NCI-H345 treated with DMSO at 0.1 percent for 48 hours (cell line): Measurements from ENCODE around the gene TMEM109.

ENCODE experiments used
- DNase-seq: peaks from one replicate; lab custom pipeline; 2025; ENCODE audit not compliant: unreplicated experiment; lab: John Stamatoyannopoulos, UW

Gene TMEM109

DNA sequence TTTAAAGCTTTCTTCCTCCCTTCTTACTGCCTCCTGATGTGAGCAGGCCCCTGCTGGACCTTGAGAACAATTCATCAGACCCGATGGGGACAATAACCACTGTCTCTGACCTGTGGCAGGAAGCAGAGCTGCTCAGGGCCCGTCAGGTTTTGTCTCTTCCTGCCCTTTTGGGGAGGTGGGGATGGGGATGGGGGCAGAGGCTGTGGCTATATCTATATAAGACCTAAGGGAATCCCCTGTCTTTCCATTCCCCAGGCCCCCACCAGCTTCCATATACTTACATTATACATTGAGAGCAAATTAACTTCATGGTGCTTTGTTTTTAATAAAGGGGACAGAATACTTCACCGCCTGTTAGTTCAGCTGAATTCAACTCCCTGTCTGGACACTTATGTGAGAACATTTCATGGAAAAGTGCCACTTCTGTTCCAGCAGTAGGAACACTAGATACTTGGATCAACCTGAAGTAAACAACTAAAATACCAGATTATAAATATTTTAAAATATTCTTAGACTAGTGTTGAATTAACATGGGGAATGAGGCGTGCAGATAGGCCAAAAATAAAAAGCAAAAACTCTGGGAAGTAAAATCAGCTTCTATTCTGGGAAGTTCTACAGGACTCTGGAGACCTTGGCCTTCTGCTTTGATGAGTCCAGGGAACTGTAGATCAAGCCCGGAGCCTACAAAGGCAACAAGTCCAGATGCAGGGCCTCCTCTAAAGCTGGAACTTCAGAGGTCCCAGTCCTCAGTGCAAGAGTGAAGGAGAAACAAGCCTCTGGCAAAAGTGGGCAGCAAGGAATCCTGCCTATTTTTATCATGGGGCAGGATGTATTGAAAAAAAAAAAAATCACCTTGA is 35.5 kb upstream of the TMEM109 start:
- no peak for DNase-seq

DNA sequence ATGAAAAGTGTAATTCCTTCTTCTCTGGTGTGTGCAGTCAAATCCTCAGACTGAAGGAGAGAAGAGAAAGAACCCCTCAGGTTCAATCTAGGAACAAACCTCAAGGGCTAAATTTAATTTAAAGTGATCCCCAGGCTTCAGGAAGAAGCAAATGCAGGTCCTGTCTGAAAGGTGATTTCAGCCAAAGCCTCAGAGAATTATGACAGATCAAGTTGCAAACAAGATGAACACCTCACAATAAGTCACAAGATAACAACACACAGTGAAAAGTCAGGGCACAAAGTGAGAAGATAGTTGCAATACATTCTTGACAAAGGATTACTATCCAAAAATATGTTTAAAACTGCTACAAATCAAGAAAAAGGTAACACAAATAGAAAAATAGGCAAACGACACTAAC is 34.9 kb upstream of the TMEM109 start:
- DNase-seq: no peak

DNA sequence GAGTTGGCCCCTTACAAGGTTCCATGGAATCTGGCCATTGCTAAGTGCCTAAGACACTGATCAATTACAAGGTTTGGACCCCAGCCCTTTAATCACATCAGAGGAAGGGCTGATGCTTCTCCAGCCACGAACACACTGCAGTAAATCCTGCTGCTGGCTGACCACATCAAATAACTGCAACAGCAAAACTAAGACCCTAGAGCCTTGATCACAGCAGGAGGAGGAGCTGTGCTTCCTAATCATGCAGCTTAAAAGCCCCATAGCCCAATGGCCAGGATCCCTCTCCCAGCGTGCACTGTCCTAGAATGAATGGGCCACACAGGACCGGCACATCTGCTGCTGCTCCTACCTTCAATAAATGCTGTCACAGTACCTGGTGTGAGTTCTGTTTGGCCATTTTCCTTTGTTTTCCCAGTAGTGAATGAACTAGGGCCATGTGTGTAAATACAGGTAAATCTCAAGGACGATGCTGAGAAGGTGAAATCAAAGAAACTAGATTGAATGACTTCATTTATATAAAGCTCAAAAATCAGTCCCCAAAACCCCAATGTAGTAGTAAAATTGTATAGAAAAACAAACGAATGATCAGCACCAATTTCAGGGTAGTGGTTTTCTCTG is 33.9 kb upstream of the TMEM109 start:
- no peak for DNase-seq

DNA sequence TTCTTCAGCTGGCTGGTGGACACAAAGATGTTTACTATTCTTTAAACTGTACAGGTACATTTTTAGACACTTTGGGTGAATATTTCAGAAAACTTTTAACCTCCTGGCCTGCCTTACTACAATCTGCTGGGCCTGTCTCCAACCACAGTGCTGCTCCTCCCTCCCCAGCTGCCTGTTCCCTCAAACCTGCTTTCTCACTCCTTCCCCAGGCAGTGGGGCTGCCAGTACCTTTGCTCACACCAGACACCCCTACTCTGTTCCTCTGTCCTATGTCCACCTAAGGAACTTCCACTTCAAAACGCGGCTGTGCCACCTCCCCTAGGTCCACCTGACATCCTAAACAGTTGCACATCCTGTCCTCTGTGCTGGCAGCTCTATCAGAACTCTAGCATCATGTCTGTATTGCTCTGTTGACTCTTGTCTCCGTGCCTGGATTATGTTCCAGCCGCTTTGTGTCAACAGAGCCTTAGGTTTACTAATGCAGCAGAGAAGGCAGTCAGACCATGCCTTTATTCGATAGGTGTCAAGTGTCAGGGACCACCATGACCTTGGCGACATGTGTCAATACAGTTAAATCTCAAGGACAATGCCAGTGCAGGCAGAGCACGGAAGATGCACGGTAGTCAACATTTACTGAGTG is 33.2 kb upstream of the TMEM109 start:
- DNase-seq: peak; percentile 8

DNA sequence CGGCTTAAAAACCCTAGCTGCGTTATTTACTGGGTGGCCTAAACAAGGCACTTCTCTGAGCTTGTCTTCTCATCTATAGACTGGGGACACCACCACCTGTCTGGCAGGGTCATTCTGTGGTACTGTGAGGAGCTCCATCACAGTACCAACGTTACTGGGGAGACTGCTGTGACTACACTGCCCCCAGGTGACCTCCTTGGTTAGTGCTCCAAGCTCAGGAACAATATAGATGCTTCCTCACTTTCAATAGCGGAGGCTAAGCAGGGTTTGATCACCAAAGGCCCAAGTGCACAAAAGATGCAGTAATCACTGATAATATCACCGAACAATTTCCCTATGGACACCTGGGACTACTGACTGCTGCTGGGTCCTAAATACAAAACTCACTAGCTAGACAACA is 26.4 kb upstream of the TMEM109 start:
- DNase-seq: peak; percentile 3

DNA sequence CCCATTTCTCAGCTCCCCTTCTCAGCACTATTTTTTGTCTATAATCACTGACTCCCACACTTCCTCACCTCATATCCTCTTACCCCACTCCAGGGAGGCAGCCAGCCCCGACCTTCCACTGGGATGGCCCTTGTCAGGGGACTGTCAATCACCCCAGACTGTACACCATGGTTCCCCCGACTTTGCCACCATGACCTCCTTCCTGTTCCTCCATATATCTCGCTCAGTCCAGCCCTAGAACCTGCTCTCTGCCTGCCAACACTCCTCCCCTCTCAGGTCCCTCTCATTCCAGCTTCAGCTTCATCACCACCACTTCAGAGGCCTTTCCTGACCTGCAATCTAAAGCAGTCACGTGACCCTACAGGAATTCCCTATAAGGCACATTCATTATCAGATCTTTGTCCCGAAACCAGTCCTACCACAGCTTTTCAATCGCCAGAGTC is 24.1 kb upstream of the TMEM109 start:
- DNase-seq: no peak

DNA sequence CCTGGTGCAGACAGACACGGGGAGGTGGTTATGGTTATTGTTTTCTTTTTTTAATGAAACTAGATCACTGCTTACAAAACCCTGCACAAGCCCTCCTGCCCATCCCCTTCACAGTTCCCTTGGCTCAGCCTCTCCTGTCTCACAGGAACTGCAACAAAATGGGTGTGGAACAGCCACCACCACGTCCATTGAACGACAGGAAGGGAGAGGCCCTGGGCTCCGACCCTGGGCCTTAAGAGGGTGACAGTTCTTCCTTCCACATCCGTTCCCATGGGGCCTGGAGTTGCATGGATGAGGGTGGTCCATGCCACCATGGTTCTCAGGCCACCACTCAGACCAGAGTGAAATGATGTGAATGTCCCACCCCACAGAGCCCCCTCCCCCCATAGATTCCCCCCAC is 23.3 kb upstream of the TMEM109 start:
- no peak for DNase-seq

DNA sequence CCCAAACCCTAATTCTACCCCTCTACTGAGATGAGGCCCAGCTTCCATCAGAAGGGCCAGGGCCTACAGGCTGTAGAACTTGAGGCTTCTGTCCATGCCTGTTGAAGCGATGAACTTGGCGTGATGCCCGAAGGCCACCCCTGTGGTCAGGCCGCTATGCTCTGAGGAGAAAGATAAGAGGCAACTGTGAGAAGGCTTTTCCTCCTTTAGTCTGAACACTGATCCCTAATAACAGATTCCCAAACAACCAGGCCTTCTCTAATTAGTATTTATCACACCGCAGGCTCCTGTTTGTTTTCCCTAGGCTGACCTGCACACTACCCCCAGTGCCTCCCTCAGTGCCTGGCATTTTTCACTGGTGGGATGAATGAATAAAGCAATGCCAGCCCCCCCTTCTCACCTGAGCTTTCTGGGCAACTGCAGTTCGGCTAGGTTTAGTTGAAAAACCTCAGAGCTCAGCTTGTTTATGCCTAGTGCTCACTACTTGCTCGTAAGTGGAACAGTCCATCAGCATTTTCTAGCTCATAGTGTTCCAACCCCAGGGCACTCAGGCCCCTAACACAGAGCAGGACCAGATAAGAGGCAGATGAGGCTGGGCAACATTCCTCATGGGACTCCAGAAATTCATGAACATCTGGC is 22.7 kb upstream of the TMEM109 start:
- no peak for DNase-seq

DNA sequence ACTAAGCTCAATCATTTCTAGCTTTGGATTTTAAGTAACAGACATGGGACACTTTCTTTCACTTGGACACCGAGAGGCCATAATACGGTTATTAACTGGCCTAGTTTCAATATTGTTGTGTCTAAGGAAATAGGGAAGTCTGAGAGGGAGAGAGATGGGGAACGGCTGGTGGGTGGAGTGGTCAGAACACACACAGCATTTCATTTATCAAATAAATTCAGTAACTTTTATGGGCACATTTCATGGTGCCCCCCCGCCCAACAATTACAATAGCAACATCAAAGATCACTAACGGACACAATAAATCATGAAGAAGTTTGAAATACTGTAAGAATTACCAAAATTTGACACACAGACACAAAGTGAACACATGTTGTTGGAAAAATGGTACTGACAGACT is 18.3 kb upstream of the TMEM109 start:
- no peak for DNase-seq

DNA sequence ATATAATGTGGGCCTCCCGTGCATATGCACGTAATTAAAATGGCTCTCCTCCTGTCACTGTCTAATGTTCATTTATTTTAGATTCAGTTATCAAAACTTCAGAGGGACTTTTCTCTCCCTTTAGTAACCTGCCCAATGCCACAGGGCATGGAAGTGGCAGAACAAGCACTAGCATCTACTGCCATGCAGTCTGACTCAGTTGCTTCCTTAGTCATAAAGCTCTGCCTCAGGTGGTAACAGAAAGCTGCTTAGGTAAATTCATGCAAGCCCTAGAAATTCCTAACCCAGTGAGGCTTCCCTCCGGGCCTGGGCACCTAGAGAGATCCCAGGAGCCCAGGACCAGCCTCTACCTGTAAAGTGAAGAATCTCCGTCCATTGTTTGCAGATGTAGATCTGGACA is 16.5 kb upstream of the TMEM109 start:
- DNase-seq: no peak

DNA sequence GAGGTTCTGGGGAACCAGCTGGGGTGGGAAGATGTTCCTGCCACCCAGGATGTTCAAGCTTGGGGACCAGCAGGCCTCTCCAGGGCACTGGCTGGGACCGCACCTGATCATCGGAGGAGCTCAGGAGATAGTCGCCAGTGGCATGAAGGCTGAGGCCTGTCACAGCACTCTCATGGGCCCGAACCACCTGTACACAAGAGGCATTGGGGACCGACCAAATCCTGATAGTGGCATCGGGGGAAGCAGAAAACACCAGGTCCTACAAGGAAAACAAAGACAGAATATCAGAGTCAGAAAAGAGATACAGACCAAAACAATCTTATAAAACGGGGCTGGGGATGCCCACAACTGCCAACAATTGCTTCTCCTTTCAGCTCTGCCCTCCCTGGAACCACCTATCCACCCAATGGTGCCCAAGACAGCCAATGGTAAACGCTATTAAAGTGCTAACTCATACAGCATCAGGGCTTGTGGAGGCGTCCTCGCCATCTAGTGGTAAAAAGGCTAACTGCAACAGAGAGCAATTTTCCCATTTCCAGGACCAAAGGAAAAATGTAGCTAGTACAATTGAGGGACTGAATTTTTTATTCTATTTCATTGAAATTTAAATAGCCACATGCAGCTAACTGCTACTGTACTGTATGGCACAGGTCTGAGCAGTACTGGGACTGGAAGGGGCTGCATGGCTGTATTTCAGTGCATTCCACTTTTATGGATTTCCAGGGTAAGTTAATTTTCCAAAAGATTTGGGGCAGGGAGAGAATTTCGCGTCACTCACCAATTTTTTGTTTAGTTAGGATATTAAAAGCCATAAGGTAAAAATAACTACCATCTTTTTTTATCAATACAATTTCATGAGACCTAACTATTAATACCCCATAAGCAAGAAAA is 14.7 kb upstream of the TMEM109 start:
- no peak for DNase-seq

DNA sequence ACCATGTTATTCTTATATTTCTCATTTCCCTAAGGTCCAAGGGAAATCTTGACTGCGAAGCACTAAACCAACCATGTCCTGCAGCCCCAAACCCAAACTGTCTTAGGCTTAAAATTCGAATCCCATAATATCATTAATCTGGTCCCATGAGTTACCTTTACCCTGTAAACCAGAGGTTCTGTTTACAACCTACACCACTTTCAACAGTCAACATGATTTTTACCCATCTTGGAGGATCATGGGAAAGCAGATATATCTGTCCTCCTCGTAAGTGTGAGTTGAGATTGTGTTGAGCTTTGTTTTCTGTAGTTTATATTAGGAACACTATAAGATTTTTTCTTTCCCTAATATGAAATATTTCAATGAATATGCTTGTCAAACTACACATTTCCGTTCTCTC is 14.0 kb upstream of the TMEM109 start:
- no peak for DNase-seq

DNA sequence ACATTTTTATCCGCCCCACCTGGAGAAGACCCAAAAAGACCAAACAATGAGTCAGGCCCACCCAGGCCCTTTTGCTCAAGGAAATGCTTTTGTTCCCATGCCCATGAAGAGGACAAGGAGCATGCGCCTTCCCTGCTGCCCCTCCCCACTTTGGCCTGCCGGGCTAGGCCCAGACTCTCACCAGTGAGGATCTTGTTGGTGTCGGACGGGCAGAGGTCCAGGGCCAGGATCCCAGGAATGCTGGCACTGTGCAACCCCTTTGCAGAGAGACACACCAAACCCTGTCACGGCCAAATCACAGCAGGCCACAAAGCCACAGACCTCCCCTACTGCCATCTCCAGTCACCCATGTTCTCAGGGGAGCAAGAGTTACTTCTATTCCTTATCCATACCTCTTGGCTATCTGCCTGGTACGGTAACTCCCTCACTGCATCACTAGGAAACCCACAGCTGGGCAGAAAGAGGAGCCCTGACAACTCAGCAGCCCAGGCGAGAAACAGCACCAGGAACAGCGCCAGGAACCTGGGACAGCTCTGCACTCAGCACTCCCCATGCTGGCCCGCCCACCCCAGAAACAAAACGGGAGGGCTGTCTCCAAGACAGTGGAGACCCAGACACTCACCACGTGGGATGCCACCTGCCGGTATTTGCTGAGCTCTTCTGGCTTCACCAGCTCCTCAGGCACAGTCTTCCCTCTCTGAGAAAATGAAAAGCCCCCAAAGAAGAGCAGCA is 13.1 kb upstream of the TMEM109 start:
- no peak for DNase-seq

DNA sequence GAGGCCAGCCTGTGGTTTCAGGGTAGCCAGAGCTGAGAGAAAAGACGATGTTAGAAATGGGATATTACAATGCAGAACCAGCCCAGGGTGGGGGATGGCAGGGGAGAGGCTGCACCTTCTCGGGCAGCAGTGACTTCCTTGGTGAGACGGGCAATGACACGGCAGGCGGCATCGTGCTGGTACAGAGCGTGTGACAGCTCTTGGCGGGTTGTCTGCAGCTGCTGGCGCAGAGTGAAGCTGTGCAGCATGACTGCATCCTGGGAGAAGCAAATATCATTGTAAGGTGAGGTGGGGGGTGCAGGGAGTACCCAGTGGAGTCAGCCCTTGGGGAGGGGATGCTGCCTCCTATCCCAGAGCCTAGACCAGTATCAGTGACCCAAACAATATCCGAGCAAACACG is 11.3 kb upstream of the TMEM109 start:
- DNase-seq: no peak

DNA sequence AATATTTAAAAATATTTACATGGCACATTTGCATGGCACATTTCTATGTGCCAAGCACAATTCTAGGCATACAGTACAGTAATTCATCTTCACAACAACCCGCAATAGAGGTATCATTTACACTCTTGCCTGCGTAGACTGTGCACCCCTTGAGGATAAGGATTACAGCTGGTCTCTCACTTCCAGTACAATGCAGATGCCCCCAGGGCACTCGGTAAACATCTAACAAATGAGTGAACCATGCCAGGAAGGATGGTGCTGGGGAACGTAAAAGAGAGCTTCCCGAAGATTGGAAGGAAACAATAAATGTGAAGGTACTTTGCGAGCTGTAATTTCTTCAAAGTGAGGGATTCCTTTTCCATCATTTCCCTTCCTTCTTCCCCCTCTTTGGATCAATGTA is 8.9 kb upstream of the TMEM109 start:
- DNase-seq: no peak

DNA sequence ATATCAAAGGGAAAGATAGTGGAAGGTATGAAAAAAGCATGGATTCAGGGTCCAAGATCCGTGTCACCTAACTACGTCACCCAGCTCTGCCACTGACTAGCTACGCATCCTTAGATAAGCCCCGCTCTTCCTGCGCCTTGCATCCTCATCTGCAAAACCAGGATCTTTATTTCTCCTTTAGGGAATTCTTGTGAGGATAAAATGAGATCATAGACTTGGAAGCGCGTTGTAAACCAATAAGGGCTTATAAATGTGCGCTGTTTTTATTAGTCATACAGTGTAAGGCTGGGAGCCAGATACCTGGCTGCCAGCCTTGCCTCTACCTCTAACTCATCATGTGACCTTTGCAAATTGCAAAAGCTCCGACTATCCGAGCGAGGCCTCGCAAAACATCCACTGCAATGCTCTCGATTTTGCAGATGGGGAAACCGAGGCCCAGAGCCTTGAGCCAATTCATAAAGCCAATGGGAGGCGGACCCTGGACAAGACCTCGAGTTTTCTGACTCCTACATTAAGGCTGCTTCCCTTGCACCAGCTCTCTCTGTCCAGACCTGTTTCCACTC is 8.3 kb upstream of the TMEM109 start:
- DNase-seq: peak; percentile 3

DNA sequence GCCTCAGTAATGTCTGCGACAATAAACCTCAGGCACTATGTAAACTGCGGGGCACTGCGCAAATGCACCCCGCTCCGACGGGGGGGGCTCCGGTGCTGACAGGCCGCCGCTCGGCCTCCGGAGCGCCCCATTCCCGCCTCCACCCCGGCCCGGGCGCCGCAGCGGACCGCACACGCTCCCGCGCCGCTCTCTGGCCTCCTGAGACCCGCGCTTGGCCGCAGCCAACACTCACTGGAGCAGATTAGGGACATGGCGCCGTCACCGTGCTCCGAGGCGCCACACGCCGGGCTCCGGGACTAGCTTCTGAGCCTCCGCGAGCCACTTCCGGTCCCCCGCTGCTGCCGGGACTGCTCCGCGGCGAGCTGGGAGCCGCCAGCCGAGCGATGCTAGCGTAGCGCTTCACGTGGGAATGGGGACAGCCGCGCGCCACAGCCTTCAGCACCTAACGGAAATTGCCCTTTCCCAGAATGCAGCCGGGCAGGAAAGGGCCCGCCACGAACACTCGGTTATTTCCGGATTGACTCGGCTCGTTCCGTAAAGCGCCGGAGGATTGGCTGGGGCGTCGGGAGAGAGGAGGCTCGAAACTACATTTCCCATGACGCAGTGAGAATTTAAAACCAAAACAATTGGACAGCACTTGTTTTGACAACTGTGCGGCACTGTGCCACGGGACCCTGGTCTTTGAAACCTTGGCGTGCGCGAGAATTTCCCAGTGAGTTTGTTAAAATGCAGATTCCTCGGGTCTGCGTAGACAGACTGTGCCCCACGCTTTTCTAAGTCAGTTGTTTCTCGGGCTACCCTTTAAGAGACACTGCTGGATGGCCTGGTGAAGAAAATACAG is 7.6 kb upstream of the TMEM109 start, which contains the start of gene PRPF19:
Gene PRPF19, minus strand, starts transcription at position 454 of the 841 bp plus-strand sequence. Its CDS starts 203 bp downstream, at position 251.
- DNase-seq: peak; percentile 95

DNA sequence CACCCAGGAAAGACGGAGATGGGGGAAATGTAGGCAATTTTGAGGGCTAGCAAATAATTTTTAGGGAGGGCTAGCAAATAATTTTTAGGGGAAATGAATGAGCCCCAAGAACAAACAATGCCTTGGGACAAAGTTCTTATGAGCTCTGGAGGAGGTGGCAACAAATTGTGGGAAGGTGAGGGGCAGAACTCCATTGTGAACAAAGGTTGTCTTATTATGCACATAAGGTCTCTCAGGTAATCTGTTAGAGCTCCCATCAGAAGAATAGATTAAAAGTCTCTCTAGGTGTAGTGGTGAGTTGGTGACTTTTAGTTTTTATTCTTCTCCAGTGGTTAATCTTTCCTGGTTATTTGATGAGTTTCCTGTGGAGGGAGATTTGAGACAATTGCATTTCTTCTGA is 5.2 kb upstream of the TMEM109 start:
- no peak for DNase-seq
